GM23338 (cell line): Measurements from ENCODE around the gene DHX8.

Experiments
- EZH2 ChIP-seq: fragments of 200-600 bp; sonication (generic); IDR thresholded peaks from one replicate; pipeline ENCODE4 v1.8.0; 2017; ENCODE audit warnings: antibody characterized with exemption, mild to moderate bottlenecking, low read depth; ENCODE audit not compliant: unreplicated experiment
- TF ChIP-seq, protein P1 (sequence below), 2 experiments: fragments of 200-600 bp in 1 of 2; sonication (generic) in 1 of 2; conservative IDR thresholded peaks; 2 replicates each; pipeline versions ENCODE4 v1.5.1 to v1.6.1; 2016 to 2017; ENCODE audit warnings: antibody characterized with exemption in 2 of 2, low read depth in 2 of 2, mild to moderate bottlenecking in 2 of 2, moderate library complexity in 1 of 2

DNA sequence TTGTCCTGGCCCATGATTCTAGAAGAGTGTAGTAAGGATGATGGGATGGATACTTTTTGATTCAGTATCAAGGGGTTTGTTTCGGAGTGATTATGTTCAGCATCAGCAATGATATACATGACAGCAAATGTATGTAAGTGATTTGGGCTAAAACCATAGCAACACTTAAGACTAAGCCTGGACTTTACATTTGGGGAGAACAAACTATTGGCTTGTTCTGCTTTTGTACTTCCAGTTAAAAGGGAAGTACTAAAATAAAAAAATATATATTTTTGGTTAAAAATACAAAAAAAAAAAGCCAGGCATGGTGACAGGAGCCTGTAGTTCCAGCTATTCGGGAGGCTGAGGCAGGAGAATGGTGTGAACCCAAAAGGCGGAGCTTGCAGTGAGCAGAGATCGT lies 20.5 kb upstream of the DHX8 start:
- TF ChIP-seq, protein P1, sequence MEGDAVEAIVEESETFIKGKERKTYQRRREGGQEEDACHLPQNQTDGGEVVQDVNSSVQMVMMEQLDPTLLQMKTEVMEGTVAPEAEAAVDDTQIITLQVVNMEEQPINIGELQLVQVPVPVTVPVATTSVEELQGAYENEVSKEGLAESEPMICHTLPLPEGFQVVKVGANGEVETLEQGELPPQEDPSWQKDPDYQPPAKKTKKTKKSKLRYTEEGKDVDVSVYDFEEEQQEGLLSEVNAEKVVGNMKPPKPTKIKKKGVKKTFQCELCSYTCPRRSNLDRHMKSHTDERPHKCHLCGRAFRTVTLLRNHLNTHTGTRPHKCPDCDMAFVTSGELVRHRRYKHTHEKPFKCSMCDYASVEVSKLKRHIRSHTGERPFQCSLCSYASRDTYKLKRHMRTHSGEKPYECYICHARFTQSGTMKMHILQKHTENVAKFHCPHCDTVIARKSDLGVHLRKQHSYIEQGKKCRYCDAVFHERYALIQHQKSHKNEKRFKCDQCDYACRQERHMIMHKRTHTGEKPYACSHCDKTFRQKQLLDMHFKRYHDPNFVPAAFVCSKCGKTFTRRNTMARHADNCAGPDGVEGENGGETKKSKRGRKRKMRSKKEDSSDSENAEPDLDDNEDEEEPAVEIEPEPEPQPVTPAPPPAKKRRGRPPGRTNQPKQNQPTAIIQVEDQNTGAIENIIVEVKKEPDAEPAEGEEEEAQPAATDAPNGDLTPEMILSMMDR (conservative IDR thresholded peaks at IDR 0.05; ENCODE audit: low read depth in 2 of 2): no peak
- no peak for TF ChIP-seq EZH2
